ENCODE measurements around the gene OPCML. TPM values are rescaled to one million over a fixed set of nuclear protein-coding genes. Genes with fewer than 3 reads are reported as not detected.

The OPCML gene
- total RNA-seq, 2 donors from 2014 or later: not detected

GRCh38 chr11:133338588-133338987, 193.7 kb downstream of the OPCML start:
- Mint-ChIP-seq H3K4me3 (no peak overlapping the region), H3K27ac (no peak overlapping the region), H3K27me3 (no peaks in the 10 kb centered on the region), H3K36me3 (ENCODE audit: low read depth) (no peaks in the 10 kb centered on the region), H3K4me1 (no peaks in the 10 kb centered on the region)
- ATAC-seq (no peak), DNase-seq (no peak)
- peaks cover 3% of the 10 kb centered on the region for H3K9me3 ChIP-seq (ENCODE audit: control insufficient read depth, low read length, poor library complexity, severe bottlenecking)

- Mint-ChIP-seq H3K27me3 (no peaks in the 10 kb centered on the region), H3K4me3 (no peak overlapping the region), H3K4me1 (no peaks in the 10 kb centered on the region), H3K27ac (no peak overlapping the region), H3K36me3 (ENCODE audit: low read depth) (no peaks in the 10 kb centered on the region)
- ATAC-seq: no peak
- DNase-seq: no peak
- H3K9me3 ChIP-seq (ENCODE audit: control insufficient read depth, low read length, poor library complexity, severe bottlenecking): peaks cover 3% of the 10 kb centered on the region
Measured at GRCh38 chr11:133337951-133338418, 194.3 kb downstream of the OPCML start.

- Mint-ChIP-seq H3K27me3 (no peaks in the 10 kb centered on the region), H3K36me3 (ENCODE audit: low read depth) (no peaks in the 10 kb centered on the region), H3K4me1 (no peaks in the 10 kb centered on the region), H3K27ac (no peak overlapping the region), H3K4me3 (no peak overlapping the region)
- H3K9me3 ChIP-seq (ENCODE audit: control insufficient read depth, low read length, poor library complexity, severe bottlenecking): peaks cover 3% of the 10 kb centered on the region
- no peak for ATAC-seq
- no peak for DNase-seq
Measured at GRCh38 chr11:133337193-133337592, 195.1 kb downstream of the OPCML start.

GRCh38 chr11:133331031-133331430, 201.3 kb downstream of the OPCML start:
- no peak overlapping the region for H3K27ac Mint-ChIP-seq

GRCh38 chr11:133326849-133327248, 205.5 kb downstream of the OPCML start:
- Mint-ChIP-seq H3K4me1 (no peaks in the 10 kb centered on the region), H3K27me3 (no peaks in the 10 kb centered on the region), H3K4me3 (no peak overlapping the region), H3K36me3 (ENCODE audit: low read depth) (no peaks in the 10 kb centered on the region), H3K27ac (no peak overlapping the region)
- H3K9me3 ChIP-seq (ENCODE audit: control insufficient read depth, low read length, poor library complexity, severe bottlenecking): no peaks in the 10 kb centered on the region
- DNase-seq (no peak), ATAC-seq (no peak)

More at GRCh38 chr11:133331031-133331430, 201.3 kb downstream of the OPCML start:
- peaks cover under 1% of the 10 kb centered on the region for H3K9me3 ChIP-seq (ENCODE audit: control insufficient read depth, low read length, poor library complexity, severe bottlenecking)
- no peak for ATAC-seq
- no peak overlapping the region for H3K4me3 Mint-ChIP-seq
- DNase-seq: no peak
- H3K36me3 Mint-ChIP-seq (ENCODE audit: low read depth): no peaks in the 10 kb centered on the region
- no peaks in the 10 kb centered on the region for H3K27me3 Mint-ChIP-seq
- no peaks in the 10 kb centered on the region for H3K4me1 Mint-ChIP-seq

- DNase-seq (no peak), ATAC-seq (no peak)
- no peaks in the 10 kb centered on the region for H3K4me1 Mint-ChIP-seq
- no peaks in the 10 kb centered on the region for H3K27me3 Mint-ChIP-seq
- no peak overlapping the region for H3K4me3 Mint-ChIP-seq
- no peaks in the 10 kb centered on the region for H3K9me3 ChIP-seq (ENCODE audit: control insufficient read depth, low read length, poor library complexity, severe bottlenecking)
- H3K36me3 Mint-ChIP-seq (ENCODE audit: low read depth): no peaks in the 10 kb centered on the region
- no peak overlapping the region for H3K27ac Mint-ChIP-seq
Measured at GRCh38 chr11:133326332-133326731, 206.0 kb downstream of the OPCML start.

- Mint-ChIP-seq H3K27ac (no peak overlapping the region), H3K27me3 (no peaks in the 10 kb centered on the region), H3K4me3 (no peak overlapping the region), H3K4me1 (no peaks in the 10 kb centered on the region), H3K36me3 (ENCODE audit: low read depth) (no peaks in the 10 kb centered on the region)
- H3K9me3 ChIP-seq (ENCODE audit: control insufficient read depth, low read length, poor library complexity, severe bottlenecking): no peaks in the 10 kb centered on the region
- DNase-seq (no peak), ATAC-seq (no peak)
Measured at GRCh38 chr11:133325711-133326110, 206.6 kb downstream of the OPCML start.

GRCh38 chr11:133323354-133323753, 208.9 kb downstream of the OPCML start:
- Mint-ChIP-seq H3K4me3 (no peak overlapping the region), H3K36me3 (ENCODE audit: low read depth) (no peaks in the 10 kb centered on the region), H3K27me3 (no peaks in the 10 kb centered on the region), H3K27ac (no peak overlapping the region), H3K4me1 (no peaks in the 10 kb centered on the region)
- H3K9me3 ChIP-seq (ENCODE audit: control insufficient read depth, low read length, poor library complexity, severe bottlenecking): no peaks in the 10 kb centered on the region
- ATAC-seq: no peak
- no peak for DNase-seq

GRCh38 chr11:133318221-133318620, 214.1 kb downstream of the OPCML start:
- DNase-seq: no peak
- H3K9me3 ChIP-seq (ENCODE audit: control insufficient read depth, low read length, poor library complexity, severe bottlenecking): no peaks in the 10 kb centered on the region
- Mint-ChIP-seq H3K4me3 (no peak overlapping the region), H3K27ac (no peak overlapping the region), H3K27me3 (no peaks in the 10 kb centered on the region), H3K36me3 (ENCODE audit: low read depth) (no peaks in the 10 kb centered on the region), H3K4me1 (no peaks in the 10 kb centered on the region)
- no peak for ATAC-seq

GRCh38 chr11:133311230-133311629, 221.1 kb downstream of the OPCML start:
- ATAC-seq: no peak
- no peaks in the 10 kb centered on the region for H3K4me1 Mint-ChIP-seq
- H3K27ac Mint-ChIP-seq: no peak overlapping the region

GRCh38 chr11:133306019-133306418, 226.3 kb downstream of the OPCML start:
- ATAC-seq: no peak
- Mint-ChIP-seq H3K4me1 (no peaks in the 10 kb centered on the region), H3K27me3 (no peaks in the 10 kb centered on the region), H3K27ac (no peak overlapping the region), H3K36me3 (ENCODE audit: low read depth) (no peaks in the 10 kb centered on the region), H3K4me3 (no peak overlapping the region)
- no peaks in the 10 kb centered on the region for H3K9me3 ChIP-seq (ENCODE audit: control insufficient read depth, low read length, poor library complexity, severe bottlenecking)
- no peak for DNase-seq

More at GRCh38 chr11:133311230-133311629, 221.1 kb downstream of the OPCML start:
- no peaks in the 10 kb centered on the region for H3K9me3 ChIP-seq (ENCODE audit: control insufficient read depth, low read length, poor library complexity, severe bottlenecking)
- H3K27me3 Mint-ChIP-seq: no peaks in the 10 kb centered on the region
- DNase-seq: no peak
- H3K4me3 Mint-ChIP-seq: no peak overlapping the region
- H3K36me3 Mint-ChIP-seq (ENCODE audit: low read depth): no peaks in the 10 kb centered on the region

GRCh38 chr11:133305208-133305956, 226.9 kb downstream of the OPCML start:
- no peak overlapping the region for H3K4me3 Mint-ChIP-seq
- no peaks in the 10 kb centered on the region for H3K9me3 ChIP-seq (ENCODE audit: control insufficient read depth, low read length, poor library complexity, severe bottlenecking)
- H3K36me3 Mint-ChIP-seq (ENCODE audit: low read depth): no peaks in the 10 kb centered on the region
- H3K4me1 Mint-ChIP-seq: no peaks in the 10 kb centered on the region
- H3K27me3 Mint-ChIP-seq: no peaks in the 10 kb centered on the region
- H3K27ac Mint-ChIP-seq: no peak overlapping the region
- ATAC-seq (no peak), DNase-seq (no peak)

- DNase-seq: no peak
- no peak overlapping the region for H3K27ac Mint-ChIP-seq
- no peaks in the 10 kb centered on the region for H3K4me1 Mint-ChIP-seq
- H3K27me3 Mint-ChIP-seq: no peaks in the 10 kb centered on the region
- ATAC-seq: no peak
- H3K9me3 ChIP-seq (ENCODE audit: control insufficient read depth, low read length, poor library complexity, severe bottlenecking): no peaks in the 10 kb centered on the region
- H3K36me3 Mint-ChIP-seq (ENCODE audit: low read depth): no peaks in the 10 kb centered on the region
- no peak overlapping the region for H3K4me3 Mint-ChIP-seq
Measured at GRCh38 chr11:133303262-133303661, 229.0 kb downstream of the OPCML start.

- H3K36me3 Mint-ChIP-seq (ENCODE audit: low read depth): no peaks in the 10 kb centered on the region
- H3K4me1 Mint-ChIP-seq: no peaks in the 10 kb centered on the region
- H3K27ac Mint-ChIP-seq: no peak overlapping the region
- no peaks in the 10 kb centered on the region for H3K27me3 Mint-ChIP-seq
- DNase-seq: no peak
- H3K9me3 ChIP-seq (ENCODE audit: control insufficient read depth, low read length, poor library complexity, severe bottlenecking): no peaks in the 10 kb centered on the region
- H3K4me3 Mint-ChIP-seq: no peak overlapping the region
- no peak for ATAC-seq
Measured at GRCh38 chr11:133302056-133302455, 230.2 kb downstream of the OPCML start.
